ENCODE results near the gene LAMA3. TPM values are rescaled to one million over a fixed set of nuclear protein-coding genes. Genes with fewer than 3 reads are reported as not detected.

Gene LAMA3
- total RNA-seq, 1 donor from 2014 or later: 1.4 TPM

- no peak for DNase-seq
Measured at GRCh38 chr18:23912356-23912755, 223.1 kb downstream of the LAMA3 start.

GRCh38 chr18:23916338-23916737, 227.1 kb downstream of the LAMA3 start:
- DNase-seq: no peak

- peak; percentile 25 for DNase-seq
Measured at GRCh38 chr18:23918395-23919032, 229.3 kb downstream of the LAMA3 start.

- no peak for DNase-seq
Measured at GRCh38 chr18:23920054-23920453, 230.8 kb downstream of the LAMA3 start.

- no peak for DNase-seq
Measured at GRCh38 chr18:23921716-23922285, 232.5 kb downstream of the LAMA3 start.

- no peak for DNase-seq
Measured at GRCh38 chr18:23922939-23923338, 233.7 kb downstream of the LAMA3 start.

- DNase-seq: no peak
Measured at GRCh38 chr18:23924813-23925212, 235.6 kb downstream of the LAMA3 start.

GRCh38 chr18:23926571-23926970, 237.3 kb downstream of the LAMA3 start:
- no peak for DNase-seq

- DNase-seq: no peak
Measured at GRCh38 chr18:23927821-23928746, 238.8 kb downstream of the LAMA3 start.

GRCh38 chr18:23929362-23929930, 240.2 kb downstream of the LAMA3 start:
- DNase-seq: no peak

GRCh38 chr18:23930002-23930401, 240.7 kb downstream of the LAMA3 start:
- DNase-seq: no peak

GRCh38 chr18:23932385-23933067, 243.3 kb downstream of the LAMA3 start:
- no peak for DNase-seq

GRCh38 chr18:23933407-23933806, 244.2 kb downstream of the LAMA3 start:
- no peak for DNase-seq

- DNase-seq: no peak
Measured at GRCh38 chr18:23934252-23934651, 245.0 kb downstream of the LAMA3 start.

GRCh38 chr18:23934863-23935262, 245.6 kb downstream of the LAMA3 start:
- DNase-seq: no peak

GRCh38 chr18:23935804-23936203, 246.6 kb downstream of the LAMA3 start:
- DNase-seq: no peak

- DNase-seq: no peak
Measured at GRCh38 chr18:23936381-23936958, 247.2 kb downstream of the LAMA3 start.

GRCh38 chr18:23938043-23938756, 248.9 kb downstream of the LAMA3 start:
- no peak for DNase-seq

- DNase-seq: no peak
Measured at GRCh38 chr18:23938901-23939341, 249.7 kb downstream of the LAMA3 start.

- no peak for DNase-seq
Measured at GRCh38 chr18:23939366-23939765, 250.1 kb downstream of the LAMA3 start.

GRCh38 chr18:23939896-23940295, 250.6 kb downstream of the LAMA3 start:
- no peak for DNase-seq
